HTR-8/SVneo (cell line): ENCODE data around the gene HNRNPA2B1.
"Not testable (repeated sequence)": the region's sequence is repeated elsewhere in the genome, so short reads cannot be mapped to it uniquely, and the experiment has no call there.

ENCODE experiments used
- DNase-seq: peaks from one replicate; pipeline ENCODE4 v3.0.0; 2011; ENCODE audit warnings: low spot score, mixed read lengths; ENCODE audit not compliant: insufficient read length
- FAIRE-seq: peaks from 2 replicates; lab custom pipeline; 2011; peaks lifted over from hg19 to GRCh38; lab: Jason Lieb, UNC

Gene HNRNPA2B1

DNA sequence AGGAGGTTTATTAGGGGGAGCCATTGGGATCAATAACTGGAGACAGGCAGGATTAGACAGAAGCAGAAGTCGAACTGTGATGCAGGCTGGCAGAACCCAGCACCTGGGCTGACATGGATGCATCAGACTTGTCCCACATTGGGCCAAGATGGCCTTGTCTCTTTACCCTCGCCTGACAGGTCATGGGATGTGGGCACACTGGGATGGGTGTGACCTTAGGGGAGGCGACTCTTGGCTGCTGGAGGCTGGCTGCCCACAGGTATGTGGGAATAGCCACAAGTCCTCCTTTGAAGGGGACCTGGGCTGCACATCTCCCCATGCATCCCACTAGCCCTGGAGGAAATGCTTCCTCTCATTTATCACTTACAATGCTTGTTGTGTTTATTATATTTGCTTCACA is 31.3 kb downstream of the HNRNPA2B1 start:
- no peak for DNase-seq
- no peak for FAIRE-seq

- DNase-seq (no peak), FAIRE-seq (no peak)
Measured at GRCh38 chr7:26168458-26169023, 32.0 kb downstream of the HNRNPA2B1 start.

- DNase-seq: no peak
- no peak for FAIRE-seq
Measured at GRCh38 chr7:26167303-26167934, 33.1 kb downstream of the HNRNPA2B1 start.

- DNase-seq (no peak), FAIRE-seq (no peak)
Measured at GRCh38 chr7:26166684-26167266, 33.8 kb downstream of the HNRNPA2B1 start.

DNA sequence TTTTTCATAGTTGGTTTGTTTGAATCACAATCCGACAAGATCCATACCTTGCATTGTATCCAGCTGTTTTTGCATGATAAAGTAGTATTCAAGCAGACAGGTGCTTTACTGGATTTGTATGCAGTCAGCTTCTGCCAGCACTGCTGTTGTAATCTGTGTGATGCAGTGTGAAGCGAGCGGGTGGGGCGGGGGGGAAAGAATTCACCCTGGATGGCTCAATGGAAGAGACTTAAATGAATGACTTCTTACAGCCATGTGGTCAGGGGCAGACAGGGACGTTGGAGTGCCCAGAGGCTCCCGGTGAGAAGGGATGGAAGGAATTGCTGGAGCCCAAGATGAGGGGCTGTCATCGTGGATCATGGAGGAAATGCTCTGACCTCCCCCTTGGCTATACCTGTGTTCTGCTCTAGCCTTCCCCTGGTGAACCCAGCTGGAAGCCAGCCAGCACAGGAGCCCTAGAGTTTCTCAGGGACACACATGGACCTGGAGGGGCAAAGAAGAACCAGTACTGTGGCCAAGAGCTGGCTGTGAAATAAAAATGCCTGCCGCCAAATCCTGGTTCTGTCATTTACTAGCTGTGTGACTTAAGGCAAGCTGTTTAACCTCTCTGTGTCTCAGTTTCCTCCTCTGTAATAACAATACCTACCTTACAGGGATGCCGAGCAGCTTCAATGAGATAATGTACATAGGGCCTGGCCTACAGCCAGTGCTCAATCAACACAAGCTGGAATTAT is 34.4 kb downstream of the HNRNPA2B1 start:
- no peak for FAIRE-seq
- DNase-seq: no peak

GRCh38 chr7:26163804-26164203 is 36.7 kb downstream of the HNRNPA2B1 start:
- not testable (repeated sequence) for DNase-seq, FAIRE-seq

- FAIRE-seq (no peak), DNase-seq (no peak)
Measured at GRCh38 chr7:26162431-26162830, 38.1 kb downstream of the HNRNPA2B1 start.

DNA sequence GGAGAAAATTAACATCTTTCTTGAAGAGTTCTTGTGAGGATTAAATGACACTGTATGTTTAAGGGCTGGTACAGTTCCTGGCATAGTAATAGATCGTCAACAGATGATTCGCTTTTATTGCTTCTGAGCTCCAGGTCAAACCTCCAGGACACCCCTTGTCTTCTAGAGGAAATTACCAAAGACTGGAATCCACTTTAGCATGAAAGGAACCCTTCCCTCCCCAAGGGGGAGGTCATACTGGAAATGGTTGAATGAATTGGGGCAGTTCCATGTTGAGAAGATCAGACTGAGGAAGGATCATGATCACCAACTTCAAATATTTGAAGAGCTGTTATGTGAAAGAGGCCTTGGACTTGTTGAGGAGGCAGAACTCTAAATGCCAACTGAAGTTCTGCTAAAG is 39.6 kb downstream of the HNRNPA2B1 start:
- DNase-seq (no peak), FAIRE-seq (no peak)

DNA sequence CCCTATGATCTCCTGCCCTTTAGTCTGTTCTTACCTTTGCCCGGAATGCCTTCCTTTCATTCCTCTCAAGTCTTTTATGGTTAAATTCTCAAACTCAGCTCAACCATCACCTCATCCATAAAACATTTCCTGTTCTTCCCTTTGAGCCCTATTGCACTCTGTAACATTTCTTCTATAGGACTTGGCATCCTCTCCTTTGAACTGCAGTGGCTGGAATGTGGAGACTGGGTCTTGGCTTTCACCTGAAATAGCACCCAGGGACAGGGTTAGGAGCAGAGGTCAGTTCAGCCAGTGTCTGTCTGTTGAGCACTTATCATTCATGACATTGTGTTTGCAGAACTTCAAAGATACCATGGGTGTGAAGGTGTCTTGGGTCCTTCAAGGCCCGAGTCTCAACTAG is 41.3 kb downstream of the HNRNPA2B1 start:
- no peak for FAIRE-seq
- DNase-seq: no peak

DNA sequence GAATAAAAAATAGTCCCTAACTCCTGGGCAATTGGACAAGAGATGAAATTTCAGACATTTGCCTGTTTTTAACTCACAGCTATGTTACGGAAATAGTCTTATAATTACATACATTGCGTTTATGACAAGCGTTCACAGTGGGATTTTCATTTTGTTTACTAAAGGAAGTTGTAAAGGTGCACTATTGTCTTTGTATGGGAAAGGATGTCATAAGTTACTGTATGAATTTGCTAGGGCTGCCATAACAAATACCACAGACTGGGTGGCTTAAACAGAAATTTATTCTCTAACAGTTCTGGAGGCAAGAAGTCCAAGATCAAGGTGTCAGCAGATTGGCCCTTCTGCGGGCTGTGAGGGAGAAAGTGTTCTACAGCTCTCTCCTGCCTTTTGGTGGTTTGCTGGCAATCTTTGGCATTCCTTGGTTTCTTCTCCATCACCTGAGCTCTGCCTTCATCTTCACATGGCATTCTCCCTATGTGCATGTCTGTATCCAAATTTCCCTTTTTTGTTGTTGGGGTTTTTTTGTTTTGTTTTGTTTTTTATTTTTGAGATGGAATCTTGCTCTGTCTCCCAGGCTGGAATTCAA is 42.9 kb downstream of the HNRNPA2B1 start:
- no peak for DNase-seq
- FAIRE-seq: no peak

- FAIRE-seq: no peak
- DNase-seq: peak; percentile 81
Measured at GRCh38 chr7:26156451-26157420, 43.8 kb downstream of the HNRNPA2B1 start.

- peak; percentile 47 for DNase-seq
- FAIRE-seq: peak; percentile 57
Measured at GRCh38 chr7:26155531-26156375, 44.8 kb downstream of the HNRNPA2B1 start.

- FAIRE-seq (no peak), DNase-seq (peak; percentile 52)
Measured at GRCh38 chr7:26153823-26154783, 46.4 kb downstream of the HNRNPA2B1 start.

GRCh38 chr7:26153241-26153822 is 47.2 kb downstream of the HNRNPA2B1 start:
- FAIRE-seq (no peak), DNase-seq (no peak)

DNA sequence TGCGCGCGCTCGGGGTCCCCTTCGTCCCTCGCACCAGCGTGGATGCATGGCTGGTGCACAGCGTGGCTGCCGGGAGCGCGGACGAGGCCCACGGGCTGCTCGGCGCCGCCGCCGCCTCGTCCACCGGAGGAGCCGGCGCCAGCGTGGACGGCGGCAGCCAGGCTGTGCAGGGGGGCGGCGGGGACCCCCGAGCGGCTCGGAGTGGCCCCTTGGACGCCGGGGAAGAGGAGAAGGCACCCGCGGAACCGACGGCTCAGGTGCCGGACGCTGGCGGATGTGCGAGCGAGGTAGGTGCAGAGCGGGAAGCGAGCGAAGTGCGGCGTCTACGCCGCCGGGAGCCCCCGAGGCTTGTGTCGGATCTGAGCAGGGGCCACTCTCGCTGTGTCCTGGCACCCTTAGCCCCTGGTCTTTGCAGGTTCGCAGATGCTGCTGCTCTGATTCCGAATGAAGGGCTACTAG is 47.7 kb downstream of the HNRNPA2B1 start:
- not testable (repeated sequence) for DNase-seq, FAIRE-seq

DNA sequence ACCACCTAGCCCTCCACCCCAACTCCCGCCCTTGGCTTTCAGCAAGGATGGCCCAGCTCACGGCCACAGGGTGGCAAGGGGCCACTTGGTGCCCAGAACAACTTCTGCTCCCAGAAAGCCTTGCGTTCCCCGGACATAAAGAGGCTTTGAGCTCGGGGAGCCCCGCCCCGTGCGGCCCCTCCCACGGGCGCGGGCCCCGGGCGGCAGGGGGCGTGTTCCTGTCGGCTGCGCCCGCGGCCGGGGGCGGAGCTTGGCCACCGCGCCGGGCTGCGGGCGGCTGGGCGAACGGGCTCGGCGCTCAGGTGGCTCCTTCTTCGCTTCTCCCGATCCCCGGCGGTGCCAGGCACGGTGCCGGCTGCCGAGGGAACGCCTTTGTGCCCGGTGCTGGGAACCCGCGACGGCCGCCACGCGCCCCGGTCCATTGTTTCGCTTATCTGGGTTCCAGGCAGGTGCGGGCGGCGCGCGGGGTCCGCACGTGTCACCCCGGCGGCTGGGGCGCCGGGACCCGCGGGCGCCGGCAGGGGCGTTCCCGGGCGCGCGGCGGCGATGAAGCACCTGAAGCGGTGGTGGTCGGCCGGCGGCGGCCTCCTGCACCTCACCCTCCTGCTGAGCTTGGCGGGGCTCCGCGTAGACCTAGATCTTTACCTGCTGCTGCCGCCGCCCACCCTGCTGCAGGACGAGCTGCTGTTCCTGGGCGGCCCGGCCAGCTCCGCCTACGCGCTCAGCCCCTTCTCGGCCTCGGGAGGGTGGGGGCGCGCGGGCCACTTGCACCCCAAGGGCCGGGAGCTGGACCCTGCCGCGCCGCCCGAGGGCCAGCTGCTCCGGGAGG is 48.4 kb downstream of the HNRNPA2B1 start, which contains the start of gene NFE2L3:
TSS of gene NFE2L3 (plus strand) at position 246 of the 829 bp plus-strand sequence. CDS start at position 547, 301 bp downstream.
- DNase-seq (peak; percentile 85), FAIRE-seq (no peak)
